Left renal pelvis (tissue), 4 donors: ENCODE measurements around the gene KIR3DL1. TPM values are rescaled to one million over a fixed set of nuclear protein-coding genes. Genes with fewer than 3 reads are reported as not detected.
"Not testable (repeated sequence)": the region's sequence is repeated elsewhere in the genome, so short reads cannot be mapped to it uniquely, and the experiment has no call there.

Source experiments
- DNase-seq, 4 donors: peaks; one replicate each; pipeline ENCODE4 v3.0.0-alpha.2; 2013; ENCODE audit warnings: low read depth in 4 of 4, low spot score in 3 of 4
- polyA plus RNA-seq, 4 donors: library from polyadenylated mRNA; unstranded; fragments of 120-200 nt; gene quantifications; one replicate each; pipeline ENCODE4 v1.2.1, GENCODE V29; 2013; ENCODE audit not compliant: insufficient read length in 4 of 4

KIR3DL1 gene
- not detected for polyA plus RNA-seq

DNA sequence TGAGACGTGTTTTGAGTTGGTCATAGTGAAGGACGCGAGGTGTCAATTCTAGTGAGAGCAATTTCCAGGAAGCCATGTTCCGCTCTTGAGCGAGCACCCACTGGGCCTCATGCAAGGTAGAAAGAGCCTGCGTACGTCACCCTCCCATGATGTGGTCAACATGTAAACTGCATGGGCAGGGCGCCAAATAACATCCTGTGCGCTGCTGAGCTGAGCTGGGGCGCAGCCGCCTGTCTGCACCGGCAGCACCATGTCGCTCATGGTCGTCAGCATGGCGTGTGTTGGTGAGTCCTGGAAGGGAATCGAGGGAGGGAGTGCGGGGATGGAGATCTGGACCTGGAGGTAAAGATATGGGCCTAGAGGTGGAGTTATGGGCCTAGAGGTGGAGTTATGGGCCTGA lies at the start of gene KIR3DL1:
Gene KIR3DL1, plus strand, starts transcription at position 218 of the 400 bp plus-strand sequence.
- not testable (repeated sequence) for DNase-seq

DNA sequence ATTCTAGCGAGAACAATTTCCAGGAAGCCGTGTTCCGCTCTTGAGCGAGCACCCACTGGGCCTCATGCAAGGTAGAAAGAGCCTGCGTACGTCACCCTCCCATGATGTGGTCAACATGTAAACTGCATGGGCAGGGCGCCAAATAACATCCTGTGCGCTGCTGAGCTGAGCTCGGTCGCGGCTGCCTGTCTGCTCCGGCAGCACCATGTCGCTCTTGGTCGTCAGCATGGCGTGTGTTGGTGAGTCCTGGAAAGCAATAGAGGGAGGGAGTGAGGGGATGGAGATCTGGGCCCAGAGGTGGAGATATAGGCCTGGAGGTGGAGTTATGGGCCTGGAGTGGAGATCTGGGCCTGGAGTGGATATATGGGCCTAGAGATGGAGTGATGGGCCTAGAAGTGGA lies 46.6 kb upstream of the KIR3DL1 start, which contains the start of gene KIR2DL1:
Gene KIR2DL1, plus strand, starts transcription at position 148 of the 400 bp plus-strand sequence. Its CDS starts 58 bp downstream, at position 206.
- not testable (repeated sequence) for DNase-seq

DNA sequence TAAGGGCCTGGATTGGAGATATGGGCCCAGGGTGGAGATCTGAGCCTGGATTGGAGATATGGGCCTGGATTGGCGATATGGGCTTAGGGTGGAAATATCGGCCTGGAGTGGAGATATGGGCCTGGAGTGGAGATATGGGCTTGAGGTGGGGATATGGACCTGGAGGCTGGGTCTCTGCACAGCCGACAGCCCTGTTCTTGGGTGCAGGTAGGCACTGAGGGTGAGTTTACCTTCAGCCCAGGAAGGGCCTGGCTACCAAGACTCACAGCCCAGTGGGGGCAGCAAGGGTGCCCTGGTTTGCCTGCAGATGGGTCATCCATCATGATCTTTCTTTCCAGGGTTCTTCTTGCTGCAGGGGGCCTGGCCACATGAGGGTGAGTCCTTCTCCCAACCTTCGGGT lies 45.8 kb upstream of the KIR3DL1 start:
- not testable (repeated sequence) for DNase-seq

DNA sequence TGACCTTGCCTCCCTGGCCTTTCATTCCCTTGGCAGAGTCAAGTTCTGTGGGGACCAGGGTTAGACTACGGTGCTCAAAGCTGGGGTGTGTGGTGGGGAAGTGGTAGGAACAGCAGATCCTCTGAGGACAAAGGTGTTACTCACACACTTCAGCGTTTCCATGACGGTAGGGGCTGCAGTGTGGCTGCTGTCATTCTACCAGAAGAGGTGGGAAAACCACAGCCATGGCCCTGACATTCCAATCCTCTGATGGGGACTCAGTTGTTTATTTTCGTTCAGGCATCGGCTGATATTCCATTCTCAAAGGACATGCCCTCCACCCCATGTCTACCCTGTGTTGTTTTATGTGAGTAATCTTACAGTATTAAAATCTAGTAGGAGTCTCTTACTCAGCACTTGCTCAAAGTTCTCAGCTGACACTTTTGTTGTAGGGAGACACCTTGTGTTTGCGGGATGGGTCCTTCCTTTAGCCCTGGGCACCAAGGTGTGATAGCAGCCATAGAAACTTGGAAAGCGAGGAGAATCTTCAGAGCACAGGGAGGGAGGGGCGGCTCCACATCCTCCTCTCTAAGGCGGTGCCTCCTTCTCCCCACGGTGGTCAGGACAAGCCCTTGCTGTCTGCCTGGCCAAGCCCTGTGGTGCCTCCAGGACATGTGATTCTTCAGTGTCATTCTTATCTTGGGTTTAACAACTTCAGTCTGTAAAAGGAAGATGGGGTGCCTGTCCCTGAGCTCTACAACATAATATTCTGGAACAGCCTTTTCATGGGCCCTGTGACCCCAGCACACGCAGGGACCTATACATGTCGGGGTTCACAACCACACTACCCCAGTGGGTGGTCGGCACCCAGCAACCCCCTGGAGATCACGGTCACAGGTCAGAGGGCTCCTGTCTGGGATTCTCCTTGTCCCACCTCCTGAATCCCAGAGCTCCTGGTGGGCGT lies 45.0 kb upstream of the KIR3DL1 start:
- not testable (repeated sequence) for DNase-seq

DNA sequence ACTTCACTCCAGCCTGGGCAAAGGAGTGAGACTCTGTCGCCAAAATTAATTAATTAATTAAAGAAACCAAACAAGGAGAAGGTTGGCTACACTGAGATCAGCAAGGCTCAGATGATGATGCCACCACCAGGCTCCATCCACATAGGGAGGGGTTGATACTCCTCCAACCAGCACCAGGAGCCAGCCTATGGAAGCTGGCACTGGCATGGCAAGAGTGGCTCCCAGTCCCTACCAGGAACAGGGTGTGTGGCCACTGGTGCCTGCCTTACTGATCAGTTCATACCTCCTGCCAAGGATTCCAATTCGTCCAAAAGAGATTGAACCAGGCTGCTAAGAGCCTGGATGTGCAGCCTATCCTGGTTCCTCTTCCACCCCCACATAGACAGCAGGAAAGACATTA lies 43.6 kb upstream of the KIR3DL1 start:
- not testable (repeated sequence) for DNase-seq

DNA sequence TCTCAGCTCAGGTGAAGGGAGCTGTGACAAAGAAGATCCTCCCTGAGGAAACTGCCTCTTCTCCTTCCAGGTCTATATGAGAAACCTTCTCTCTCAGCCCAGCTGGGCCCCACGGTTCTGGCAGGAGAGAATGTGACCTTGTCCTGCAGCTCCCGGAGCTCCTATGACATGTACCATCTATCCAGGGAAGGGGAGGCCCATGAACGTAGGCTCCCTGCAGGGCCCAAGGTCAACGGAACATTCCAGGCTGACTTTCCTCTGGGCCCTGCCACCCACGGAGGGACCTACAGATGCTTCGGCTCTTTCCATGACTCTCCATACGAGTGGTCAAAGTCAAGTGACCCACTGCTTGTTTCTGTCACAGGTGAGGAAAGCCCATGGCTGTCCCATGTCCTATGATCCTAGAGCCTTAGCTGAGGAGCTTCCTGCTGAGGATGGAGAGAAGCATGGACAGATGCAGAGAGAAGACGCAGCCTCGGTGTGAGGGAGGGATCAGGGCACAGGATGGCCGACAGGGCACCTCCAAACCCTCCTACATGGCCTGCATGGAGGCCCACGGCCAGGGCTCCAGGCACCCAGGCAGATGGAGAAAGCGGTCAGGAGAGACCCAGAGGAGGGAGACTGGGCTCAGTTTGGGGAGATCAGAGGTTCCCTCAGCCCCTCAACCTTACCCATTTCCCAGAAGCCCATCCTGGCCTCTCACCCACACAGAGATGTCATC lies 41.0 kb upstream of the KIR3DL1 start:
- DNase-seq: not testable (repeated sequence)

DNA sequence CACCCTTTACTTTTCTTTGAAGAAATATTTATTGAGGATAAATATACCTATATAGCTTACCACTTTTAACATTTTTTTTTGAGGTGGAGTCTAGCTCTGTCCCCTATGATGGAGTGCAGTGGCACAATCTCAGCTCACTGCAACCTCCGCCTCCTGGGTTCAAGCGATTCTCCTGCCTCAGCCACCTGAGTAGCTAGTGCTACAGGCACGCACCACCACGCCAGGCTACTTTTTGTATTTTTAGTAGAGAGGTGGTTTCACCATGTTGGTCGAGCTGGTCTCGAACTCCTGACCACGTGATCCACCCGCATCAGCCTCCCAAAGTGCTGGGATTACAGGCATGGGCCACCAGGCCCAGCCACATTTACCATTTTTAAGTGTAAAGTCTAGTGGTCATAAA lies 40.4 kb upstream of the KIR3DL1 start:
- DNase-seq: not testable (repeated sequence)

DNA sequence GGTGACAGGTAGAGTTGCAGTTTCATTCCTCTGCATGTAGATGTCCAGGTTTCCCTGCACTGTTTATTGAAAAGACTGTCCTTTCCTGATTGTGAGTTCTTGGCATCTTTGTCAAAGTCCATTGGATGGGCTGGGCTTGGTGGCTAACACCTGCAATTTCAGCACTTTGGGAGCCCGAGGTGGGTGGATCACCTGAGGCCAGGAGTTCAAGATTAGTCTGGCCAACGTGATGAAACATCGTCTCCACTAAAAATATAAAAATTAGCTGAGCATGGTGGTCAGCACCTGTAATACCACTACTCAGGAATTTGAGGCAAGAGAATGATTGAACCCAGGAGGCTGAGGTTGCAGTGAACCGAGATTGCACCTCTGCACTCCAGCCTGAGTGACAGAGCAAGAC lies 38.4 kb upstream of the KIR3DL1 start:
- not testable (repeated sequence) for DNase-seq

DNA sequence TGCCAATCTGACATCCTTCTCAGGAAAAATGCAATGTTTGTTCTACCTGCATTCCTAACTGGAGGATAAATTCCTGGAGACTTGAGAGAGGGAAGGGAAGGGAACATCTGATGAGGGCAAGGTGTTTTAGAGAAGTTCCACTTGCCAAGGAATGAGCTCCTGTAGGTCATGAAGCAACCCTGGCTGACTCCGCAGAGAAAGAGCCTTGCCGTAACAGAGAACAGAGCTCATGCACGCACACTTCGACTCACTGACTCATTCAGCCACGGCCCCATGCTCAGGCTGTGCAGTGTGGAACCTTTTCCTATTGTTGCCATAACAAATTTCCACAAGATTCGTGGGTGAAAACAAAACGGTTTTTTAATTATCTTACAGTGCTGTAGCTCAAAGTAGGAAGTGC lies 37.4 kb upstream of the KIR3DL1 start:
- DNase-seq: not testable (repeated sequence)

DNA sequence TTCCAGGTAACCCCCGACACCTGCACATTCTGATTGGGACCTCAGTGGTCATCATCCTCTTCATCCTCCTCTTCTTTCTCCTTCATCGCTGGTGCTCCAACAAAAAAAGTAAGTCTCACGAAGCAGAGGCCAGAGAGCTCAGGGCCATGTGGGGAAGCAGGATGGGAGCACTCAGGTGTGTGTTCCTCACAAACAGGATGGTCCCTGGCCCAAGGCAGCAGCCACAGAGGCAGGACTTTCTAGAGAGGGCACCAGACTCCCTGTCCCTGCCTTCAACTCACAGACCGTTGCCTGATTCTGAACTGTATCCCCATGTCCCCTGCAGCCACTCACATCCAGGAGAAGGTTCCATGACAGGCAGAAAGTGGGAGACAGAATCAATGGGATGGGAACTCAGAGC lies 33.4 kb upstream of the KIR3DL1 start:
- not testable (repeated sequence) for DNase-seq

DNA sequence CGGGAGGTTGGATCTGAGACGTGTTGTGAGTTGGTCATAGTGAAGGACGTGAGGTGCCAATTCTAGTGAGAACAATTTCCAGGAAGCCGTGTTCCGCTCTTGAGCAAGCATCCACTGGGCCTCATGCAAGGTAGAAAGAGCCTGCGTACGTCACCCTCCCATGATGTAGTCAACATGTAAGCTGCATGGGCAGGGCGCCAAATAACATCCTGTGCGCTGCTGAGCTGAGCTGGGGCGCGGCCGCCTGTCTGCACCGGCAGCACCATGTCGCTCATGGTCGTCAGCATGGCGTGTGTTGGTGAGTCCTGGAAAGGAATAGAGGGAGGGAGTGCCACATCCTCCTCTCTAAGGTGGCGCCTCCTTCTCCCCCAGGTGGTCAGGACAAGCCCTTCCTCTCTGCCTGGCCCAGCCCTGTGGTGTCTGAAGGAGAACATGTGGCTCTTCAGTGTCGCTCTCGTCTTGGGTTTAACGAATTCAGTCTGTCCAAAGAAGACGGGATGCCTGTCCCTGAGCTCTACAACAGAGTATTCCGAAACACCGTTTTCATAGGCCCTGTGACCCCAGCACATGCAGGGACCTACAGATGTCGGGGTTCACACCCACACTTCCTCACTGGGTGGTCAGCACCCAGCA lies 30.1 kb upstream of the KIR3DL1 start:
- DNase-seq: not testable (repeated sequence)

DNA sequence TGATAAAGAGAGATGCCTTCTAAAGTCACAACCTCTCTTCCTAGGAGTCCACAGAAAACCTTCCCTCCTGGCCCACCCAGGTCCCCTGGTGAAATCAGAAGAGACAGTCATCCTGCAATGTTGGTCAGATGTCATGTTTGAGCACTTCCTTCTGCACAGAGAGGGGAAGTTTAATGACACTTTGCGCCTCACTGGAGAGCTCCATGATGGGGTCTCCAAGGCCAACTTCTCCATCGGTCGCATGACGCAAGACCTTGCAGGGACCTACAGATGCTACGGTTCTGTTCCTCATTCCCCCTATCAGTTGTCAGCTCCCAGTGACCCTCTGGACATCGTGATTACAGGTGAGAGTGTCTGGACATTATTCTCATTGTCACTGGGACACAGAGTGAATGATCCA lies 28.1 kb upstream of the KIR3DL1 start:
- DNase-seq: not testable (repeated sequence)

DNA sequence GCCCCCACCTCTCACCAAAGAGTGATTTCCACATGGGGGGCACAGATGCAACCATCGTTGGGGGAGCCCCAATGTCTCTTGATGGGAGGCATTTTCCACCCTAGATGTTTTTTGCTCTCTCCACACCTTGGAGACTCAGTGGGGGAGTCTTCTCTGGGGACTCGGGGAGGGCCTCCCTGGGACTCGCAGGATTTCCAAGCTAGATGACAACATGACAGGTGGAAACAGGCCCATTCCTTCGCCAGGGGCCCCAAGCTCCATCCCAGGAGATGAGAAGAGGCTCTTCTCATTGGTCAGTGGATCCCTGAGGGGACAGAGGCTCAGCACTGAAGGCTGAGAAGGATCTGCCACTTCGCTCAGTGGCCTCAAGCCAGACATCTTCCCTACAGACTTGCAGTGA lies 25.6 kb upstream of the KIR3DL1 start:
- DNase-seq: no peak

DNA sequence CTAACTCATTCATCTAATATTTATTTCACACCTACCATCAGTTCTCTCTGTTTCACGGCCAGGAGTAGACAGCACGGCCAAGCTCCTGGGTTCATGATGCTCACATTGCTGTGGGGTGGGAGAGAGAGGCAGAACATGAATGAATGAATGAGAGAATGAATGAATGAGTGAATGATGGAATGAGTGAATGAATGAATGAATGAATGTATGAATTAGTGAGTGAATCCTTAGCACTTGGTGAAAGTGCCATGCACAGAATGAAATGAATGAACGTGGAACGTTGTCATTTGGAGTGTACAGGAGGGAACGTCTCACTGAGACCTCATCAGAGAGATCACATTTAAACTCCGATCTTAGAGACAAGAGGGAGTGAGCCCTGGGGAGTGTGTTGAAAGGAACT lies 24.8 kb upstream of the KIR3DL1 start:
- no peak for DNase-seq

DNA sequence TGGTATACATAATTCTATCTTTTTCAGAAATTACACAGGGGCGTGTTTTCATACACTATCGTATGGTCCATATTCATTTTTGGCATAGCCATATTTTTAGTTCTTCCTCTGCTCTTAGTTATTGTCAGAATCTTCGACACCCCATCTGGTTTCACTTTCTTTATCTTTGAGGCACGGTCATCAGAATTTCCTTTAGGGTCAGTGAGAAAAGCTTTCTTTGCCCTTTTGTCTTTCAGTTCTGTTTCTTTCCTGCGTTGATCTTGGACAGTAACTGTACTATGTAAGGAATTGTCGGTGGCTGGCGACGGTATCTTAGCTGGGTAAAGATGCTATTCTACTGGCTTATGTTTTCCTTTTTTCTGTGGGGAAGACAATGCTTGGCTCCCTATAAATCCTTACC lies 23.5 kb upstream of the KIR3DL1 start:
- no peak for DNase-seq

DNA sequence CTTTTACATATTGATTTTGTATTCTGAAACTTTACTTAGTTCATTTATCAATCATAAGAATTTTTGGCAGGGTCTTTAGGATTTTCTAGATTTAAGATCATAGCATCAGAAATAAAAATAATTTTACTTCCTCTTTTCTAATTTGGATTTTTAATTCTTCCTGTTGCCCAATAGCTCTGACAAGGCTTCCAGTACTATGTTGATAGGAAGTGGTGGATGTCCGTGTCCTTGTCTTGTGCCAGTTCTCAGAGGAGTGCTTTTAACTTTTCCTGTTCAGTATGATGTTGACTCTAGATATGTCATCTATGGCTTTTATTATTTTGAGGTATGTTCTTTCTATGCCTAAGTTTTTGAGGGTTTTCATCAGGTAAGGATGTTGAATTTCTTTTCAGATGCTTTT lies 20.5 kb upstream of the KIR3DL1 start:
- DNase-seq: no peak

DNA sequence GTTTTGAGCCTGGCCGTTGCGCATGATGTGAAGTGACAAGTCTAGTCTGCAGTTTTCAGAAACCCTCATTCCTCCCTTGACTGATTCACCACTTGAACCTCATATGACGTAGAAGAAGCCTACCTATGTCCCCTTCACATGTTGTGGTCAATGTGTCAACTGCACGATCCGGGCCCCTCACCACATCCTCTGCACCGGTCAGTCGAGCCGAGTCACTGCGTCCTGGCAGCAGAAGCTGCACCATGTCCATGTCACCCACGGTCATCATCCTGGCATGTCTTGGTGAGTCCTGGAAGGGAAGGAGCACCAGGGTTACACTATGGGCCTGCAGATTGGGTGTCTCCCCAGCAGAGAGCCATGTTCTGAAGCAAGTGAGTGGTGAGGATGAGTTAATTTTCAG lies 12.9 kb upstream of the KIR3DL1 start, which contains the start of gene KIR2DL4:
Gene KIR2DL4, plus strand, starts transcription at position 201 of the 400 bp plus-strand sequence. Its CDS starts 42 bp downstream, at position 243.
- no peak for DNase-seq

DNA sequence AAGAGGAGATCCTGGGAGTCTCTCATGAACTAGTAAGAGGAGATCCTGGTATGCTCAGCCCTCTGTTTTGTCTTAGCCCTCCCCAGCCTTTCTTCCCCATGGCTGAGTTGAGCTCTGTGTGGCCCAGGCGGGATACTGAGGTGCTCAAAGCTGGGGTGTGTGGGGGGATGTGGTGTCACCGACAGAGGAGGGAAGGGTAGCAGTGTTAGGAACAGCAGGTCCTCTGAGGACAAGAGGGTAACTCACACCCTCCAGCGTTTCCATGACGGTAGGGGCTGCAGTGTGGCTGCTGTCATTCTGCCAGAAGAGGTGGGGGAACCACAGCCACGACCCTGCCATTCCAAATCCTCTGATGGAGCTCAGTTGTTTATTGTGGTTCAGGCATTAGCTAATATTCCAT lies 12.2 kb upstream of the KIR3DL1 start:
- DNase-seq: no peak

DNA sequence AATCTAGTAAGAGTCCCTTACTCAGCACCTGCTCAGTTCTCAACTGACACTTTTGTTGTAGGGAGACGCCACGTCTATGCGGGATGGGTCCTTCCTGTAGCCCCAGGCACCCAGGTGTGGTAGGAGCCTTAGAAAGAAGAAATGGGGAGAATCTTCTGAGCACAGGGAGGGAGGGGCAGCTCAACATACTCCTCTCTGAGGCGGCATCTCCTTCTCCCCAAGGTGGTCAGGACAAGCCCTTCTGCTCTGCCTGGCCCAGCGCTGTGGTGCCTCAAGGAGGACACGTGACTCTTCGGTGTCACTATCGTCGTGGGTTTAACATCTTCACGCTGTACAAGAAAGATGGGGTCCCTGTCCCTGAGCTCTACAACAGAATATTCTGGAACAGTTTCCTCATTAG lies 11.7 kb upstream of the KIR3DL1 start:
- DNase-seq: no peak

DNA sequence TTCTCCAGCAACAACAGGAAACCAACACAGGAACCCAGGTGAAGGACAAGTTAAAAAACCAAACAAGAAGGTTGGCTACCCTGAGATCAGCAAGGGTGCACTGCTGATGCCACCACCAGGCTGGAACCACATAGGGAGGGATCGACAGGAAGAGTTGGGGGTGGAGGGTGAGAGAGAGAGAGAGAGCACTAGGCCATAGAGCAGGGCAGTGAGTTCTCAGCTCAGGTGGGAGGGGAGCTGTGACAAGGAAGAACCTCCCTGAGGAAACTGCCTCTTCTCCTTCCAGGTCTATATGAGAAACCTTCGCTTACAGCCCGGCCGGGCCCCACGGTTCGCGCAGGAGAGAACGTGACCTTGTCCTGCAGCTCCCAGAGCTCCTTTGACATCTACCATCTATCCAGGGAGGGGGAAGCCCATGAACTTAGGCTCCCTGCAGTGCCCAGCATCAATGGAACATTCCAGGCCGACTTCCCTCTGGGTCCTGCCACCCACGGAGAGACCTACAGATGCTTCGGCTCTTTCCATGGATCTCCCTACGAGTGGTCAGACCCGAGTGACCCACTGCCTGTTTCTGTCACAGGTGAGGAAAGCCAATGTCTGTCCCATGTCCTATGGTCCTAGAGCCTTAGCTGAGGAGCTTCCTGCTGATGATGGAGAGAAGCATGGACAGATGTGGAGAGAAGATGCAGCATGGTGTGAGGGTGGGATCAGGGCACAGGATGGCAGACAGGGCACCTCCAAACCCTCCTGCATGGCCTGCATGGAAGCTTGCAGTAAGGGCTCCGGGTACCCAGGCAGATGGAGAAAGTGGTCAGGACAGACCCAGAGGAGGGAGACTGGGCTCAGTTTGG lies 10.4 kb upstream of the KIR3DL1 start:
- DNase-seq: no peak
